AG04449 (cell line): ENCODE measurements around the gene SERPINE2.

ENCODE experiments used
- CTCF ChIA-PET: fragments of 350-600 bp; formaldehyde crosslinking; extraction: SDS; loops from one replicate; lab custom pipeline; 2021; ENCODE audit warnings: antibody characterized with exemption; lab: Yijun Ruan, JAX
- POLR2A ChIA-PET: fragments of 400-600, 350-600 bp; formaldehyde crosslinking; extraction: SDS; loops from one replicate; lab custom pipeline; 2020; ENCODE audit warnings: antibody characterized with exemption, inconsistent platforms; lab: Yijun Ruan, JAX
- DNase-seq: peaks from one replicate; pipeline ENCODE4 v3.0.0-alpha.2; 2010; ENCODE audit warnings: low read depth, low spot score
- H3K4me3 ChIP-seq: 2 replicates; pipeline ENCODE4 v1.5.1; 2011; ENCODE audit warnings: low read depth, mild to moderate bottlenecking, control low read depth, low read length
- TF ChIP-seq, protein P1 (sequence below): IDR thresholded peaks from one replicate; pipeline ENCODE4 v1.5.1; 2011; ENCODE audit warnings: mild to moderate bottlenecking, moderate library complexity, low read length, control low read depth, inconsistent platforms; ENCODE audit not compliant: insufficient read depth; ENCODE audit errors: missing control alignments

Gene SERPINE2

DNA sequence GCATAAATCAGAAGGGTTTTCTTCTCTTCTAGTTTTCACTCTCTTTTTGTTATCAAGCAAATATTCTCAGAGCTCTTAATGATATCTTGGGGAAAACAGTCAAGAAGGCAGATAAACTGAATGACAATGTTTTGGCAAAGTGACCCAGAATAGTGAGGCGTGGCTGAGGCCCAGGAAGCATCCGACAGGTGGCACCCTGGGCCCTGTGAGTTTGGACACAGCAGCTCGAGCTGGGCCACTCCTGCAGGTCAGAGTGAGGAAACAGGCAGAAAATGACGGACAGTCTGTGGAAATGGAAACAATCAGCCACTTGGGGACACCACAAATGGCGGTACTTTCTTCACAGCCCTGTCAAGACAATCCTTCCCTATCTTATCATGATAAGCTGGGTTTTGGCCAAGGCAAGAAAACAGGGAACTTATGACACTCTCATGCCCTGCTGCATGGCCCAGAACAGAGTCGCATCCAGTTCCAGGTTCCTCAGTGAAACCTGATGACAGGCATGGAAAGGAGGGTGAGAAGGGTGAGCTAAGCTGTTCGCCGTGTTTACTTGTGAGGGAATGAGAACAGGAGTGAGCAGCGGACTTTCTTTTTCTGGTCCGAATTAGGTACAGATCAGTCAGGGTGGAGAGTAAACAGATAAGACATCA is 49.8 kb downstream of the SERPINE2 start:
- ChIA-PET POLR2A (no interaction called here), CTCF (interaction anchor here (1.1 to 10.6 kb wide), 5 partner anchors 9 to 298 kb away, joined by 4 to 133 read pairs (median 7); no protein-coding TSS in a partner anchor)
- TF ChIP-seq, protein P1, sequence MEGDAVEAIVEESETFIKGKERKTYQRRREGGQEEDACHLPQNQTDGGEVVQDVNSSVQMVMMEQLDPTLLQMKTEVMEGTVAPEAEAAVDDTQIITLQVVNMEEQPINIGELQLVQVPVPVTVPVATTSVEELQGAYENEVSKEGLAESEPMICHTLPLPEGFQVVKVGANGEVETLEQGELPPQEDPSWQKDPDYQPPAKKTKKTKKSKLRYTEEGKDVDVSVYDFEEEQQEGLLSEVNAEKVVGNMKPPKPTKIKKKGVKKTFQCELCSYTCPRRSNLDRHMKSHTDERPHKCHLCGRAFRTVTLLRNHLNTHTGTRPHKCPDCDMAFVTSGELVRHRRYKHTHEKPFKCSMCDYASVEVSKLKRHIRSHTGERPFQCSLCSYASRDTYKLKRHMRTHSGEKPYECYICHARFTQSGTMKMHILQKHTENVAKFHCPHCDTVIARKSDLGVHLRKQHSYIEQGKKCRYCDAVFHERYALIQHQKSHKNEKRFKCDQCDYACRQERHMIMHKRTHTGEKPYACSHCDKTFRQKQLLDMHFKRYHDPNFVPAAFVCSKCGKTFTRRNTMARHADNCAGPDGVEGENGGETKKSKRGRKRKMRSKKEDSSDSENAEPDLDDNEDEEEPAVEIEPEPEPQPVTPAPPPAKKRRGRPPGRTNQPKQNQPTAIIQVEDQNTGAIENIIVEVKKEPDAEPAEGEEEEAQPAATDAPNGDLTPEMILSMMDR: no peak
- H3K4me3 ChIP-seq: no peak overlapping the region
- DNase-seq: no peak

DNA sequence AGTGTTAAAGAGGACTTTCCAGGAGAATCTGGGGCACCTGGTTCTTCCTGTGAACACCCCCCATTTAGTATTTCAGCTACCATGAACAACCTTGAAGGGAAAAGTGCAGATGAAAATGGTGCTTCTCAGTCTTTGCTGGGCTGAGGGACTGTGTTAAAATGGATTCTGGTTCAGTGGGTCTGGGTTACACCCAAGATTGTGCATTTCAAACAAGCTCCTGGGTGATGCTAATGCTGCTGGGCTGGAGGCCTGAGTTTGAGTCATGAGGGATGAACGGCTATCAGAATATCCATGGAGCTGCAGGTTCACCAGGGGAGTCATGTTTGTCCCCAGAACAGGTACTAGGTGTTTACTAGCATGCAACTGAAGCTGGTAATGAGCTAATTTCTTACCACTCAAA is 57.8 kb downstream of the SERPINE2 start:
- TF ChIP-seq, protein P1: no peak
- ChIA-PET CTCF (interaction anchor here (1.1 to 7.3 kb wide), 5 partner anchors 9 to 303 kb away, joined by 3 to 81 read pairs (median 23); no protein-coding TSS in a partner anchor), POLR2A (no interaction called here)
- no peak for DNase-seq
- H3K4me3 ChIP-seq: no peak overlapping the region

DNA sequence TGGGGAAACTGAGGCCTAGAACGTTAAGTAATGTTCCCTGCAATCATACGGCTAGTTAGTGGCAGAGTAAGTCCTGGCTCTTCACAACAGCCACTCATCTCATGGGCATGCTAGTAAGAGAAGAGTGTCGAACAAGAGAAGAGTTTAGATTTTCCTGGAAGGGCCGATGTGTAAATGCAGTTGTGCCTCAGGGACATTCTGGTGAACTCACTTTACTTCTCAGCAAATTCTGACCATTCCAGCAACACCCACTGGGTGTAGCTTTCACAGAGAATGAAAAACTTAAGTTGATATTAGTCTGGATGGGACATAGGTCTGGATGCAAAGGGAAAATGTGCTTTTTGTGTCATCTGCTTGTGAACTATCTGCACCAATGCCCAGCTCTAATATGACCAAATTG is 58.3 kb downstream of the SERPINE2 start:
- ChIA-PET CTCF (interaction anchor here (1.1 to 7.3 kb wide), 6 partner anchors 9 to 340 kb away, joined by 3 to 81 read pairs (median 14); no protein-coding TSS in a partner anchor), POLR2A (no interaction called here)
- H3K4me3 ChIP-seq: no peak overlapping the region
- DNase-seq: no peak
- TF ChIP-seq, protein P1: no peak

DNA sequence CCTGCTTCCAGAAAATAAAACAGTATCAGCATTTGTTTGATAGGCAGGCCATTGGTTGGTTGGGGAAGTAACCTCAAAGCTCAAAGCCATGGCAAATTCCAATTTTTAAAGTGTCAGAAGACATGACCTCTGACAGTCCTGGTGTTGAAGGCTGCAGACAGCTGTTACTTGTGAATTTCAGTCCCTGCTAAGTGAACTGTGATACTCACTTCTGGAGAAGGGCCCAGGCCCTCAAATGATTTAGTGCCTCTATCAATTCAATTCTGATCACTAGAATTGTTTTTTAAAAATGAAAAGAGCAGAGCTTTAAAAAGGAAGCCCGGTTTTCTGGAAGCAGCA is 58.7 kb downstream of the SERPINE2 start:
- DNase-seq: no peak
- CTCF ChIA-PET: interaction anchor here (1.0 to 7.3 kb wide), 6 partner anchors 10 to 341 kb away, joined by 3 to 81 read pairs (median 14); no protein-coding TSS in a partner anchor
- TF ChIP-seq, protein P1: no peak
- POLR2A ChIA-PET: no interaction called here
- H3K4me3 ChIP-seq: no peak overlapping the region

DNA sequence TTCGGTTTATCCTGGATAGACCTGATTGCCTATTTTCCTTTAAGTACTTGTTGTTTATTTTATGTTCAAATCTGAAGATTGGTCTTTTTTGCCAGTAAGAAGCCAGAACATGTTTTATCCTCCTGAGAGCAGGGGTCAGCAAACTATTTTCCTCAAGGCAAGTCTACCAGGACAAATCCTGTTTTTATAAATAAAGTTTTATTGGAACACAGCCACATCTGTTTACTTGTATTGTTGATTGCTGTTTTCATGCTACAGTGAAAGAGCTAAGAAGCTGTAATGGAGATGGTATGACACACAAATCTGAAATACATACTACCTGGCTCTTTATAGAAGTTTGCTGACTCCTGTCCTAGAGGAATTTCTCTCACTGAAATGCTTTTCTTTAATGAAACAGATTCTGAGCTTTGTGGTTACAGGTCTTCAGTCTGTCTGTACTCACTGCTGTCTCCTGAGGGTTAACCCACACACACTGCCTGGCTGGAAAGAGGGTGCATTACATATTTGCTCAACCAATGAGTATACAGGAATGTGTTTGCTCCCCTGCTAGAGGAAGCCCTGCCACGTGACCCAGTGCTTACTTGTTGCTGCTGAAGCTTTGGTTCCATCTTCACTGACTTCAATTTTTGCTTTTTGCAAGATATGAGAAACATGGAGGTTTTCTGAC is 59.2 kb downstream of the SERPINE2 start:
- H3K4me3 ChIP-seq: no peak overlapping the region
- TF ChIP-seq, protein P1: no peak
- no peak for DNase-seq
- POLR2A ChIA-PET: no interaction called here
- CTCF ChIA-PET: interaction anchor here (1.0 to 7.3 kb wide), 6 partner anchors 10 to 341 kb away, joined by 3 to 81 read pairs (median 14); no protein-coding TSS in a partner anchor

DNA sequence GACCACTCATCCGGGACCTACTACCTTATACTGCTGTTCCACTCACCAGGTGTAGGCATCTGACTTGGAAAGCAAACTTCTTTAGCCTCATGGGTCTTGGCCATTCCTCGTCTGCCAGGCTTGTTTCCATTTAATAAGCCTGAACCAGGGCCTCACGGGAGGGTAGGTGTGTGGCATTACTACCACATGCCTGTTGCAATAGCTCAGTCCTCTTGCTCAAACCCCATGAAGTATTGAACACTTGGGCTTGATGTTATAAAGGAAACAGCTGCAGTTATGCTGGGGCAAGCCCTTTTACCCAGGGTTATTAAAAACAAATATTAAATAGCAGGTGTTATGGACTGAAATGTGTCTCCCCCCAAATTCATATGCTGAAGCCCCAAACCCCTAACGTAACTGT is 60.6 kb downstream of the SERPINE2 start:
- ChIA-PET POLR2A (no interaction called here), CTCF (interaction anchor here (0.8 to 7.3 kb wide), 8 partner anchors 9 to 391 kb away, joined by 3 to 81 read pairs (median 4); no protein-coding TSS in a partner anchor)
- no peak for DNase-seq
- TF ChIP-seq, protein P1: no peak
- H3K4me3 ChIP-seq: no peak overlapping the region
